Hindlimb muscle (tissue), 1 donor: ENCODE measurements around the gene CEP112. TPM values are rescaled to one million over a fixed set of nuclear protein-coding genes. Genes with fewer than 3 reads are reported as not detected.

Experiments used
- DNase-seq: peaks from one replicate; pipeline ENCODE4 v3.0.0-alpha.2; 2013
- polyA plus RNA-seq: library from polyadenylated mRNA; unstranded; fragments of 120-200 nt; gene quantifications from one replicate; pipeline ENCODE4 v1.2.1, GENCODE V29; 2013; ENCODE audit not compliant: insufficient read length

The CEP112 gene
- polyA plus RNA-seq, 1 donor, result 14.8 TPM

DNA sequence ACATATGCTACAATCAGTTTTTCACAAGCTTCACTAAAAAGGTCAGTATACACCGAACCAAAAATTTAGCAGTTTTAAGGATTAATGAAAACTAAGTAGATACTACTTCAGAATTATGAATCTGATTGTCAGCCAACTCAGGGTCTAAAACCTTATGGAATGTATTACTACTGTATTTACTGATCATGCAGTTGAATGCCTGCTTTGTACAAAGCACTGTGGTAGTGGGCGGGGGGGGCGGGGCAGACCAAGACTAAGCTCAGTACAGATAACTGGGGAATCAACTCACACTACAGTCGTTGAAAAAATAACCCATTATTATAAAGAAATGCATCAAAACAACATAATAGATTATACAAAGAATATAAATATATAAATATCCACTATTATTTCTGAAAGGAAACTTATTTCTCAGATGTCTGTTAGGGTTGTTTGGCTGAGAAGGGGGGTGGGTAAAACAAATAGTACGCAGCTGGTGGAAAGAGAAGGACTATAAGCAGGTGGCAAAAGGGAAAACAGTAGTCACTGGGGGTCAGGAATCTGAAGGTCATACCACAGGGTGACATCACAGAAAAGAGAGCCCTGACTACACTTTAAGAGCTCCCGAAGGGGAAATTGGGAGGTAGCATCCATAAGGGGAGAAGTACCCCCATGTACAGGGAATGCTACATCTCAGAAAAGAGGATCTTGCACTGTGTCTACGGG, 521.1 kb downstream of the CEP112 start:
- no peak for DNase-seq

DNA sequence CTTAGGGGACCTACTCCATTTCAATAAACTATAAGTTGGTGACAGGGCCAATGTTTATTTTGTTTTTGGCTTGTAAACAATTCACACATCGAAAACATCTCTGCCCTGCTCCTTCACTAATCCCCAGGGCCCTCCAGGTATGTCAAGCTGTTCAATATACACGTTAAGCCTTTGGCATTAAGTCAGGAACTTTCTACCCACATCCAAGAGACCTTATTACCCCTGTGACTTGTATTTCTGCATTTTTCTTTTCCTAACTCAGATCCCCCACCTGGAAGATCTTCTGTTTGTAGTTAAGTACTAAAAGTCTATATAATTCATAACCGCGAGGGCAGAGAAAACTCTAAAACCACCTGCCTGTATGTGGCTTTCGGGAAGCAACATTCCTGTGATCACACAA, 523.7 kb downstream of the CEP112 start:
- DNase-seq, result no peak

DNA sequence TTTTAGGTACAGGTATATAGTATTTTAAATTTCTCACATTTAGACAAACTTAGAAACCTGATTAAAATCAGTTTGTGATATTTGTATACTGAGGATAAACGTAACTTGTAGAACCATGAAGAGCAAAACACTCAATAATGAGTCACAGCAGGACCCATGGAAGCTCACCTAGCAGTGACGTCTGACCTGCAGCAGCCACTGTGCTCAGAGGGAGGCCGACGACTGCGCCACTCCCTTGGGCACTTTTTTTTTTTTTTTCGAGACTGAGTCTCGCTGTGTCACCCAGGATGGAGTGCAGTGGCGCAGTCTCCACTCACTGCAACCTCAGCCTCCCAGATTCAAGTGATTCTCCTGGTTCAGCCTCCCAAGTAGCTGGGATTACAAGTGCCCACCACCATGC, 524.3 kb downstream of the CEP112 start:
- DNase-seq, result no peak

DNA sequence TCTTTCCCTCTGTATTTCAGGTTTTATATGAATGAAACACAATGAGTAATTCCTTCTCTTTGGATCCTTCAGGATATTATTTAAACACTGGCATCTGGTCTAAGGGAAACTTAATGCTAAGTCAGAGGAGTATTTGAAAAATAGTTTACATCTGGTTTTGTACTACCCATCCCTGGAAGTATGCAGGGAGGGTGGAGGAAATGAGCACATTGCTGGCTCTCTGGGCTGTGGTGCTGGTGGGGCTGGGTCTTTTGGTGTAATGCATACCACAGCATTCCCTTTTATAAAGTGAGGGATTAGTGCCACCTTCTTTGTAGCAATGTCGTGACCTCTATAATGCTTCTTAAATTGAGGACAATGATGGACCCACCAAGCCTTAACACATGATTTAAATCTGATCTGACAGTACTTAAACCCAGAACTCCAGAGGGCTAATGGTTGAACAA, 525.0 kb downstream of the CEP112 start:
- peak; percentile 40 for DNase-seq

DNA sequence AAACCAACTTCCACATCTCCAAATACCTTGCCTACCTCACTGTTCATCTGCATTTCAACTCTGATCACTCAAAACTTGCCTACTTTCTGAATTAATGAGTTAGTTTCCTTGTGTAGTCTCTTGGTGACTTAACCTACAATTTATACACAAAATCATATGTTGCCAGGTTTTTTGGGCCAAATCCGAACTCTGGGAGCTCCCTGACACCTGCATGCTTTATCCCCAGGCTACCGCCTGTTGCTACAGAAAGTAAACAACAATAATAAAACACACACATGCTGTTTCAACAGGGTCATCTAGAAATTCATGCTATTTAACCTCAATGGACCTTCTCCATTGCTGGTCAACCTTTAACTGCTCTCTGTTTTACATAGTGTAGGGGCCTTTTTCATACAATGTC, 526.0 kb downstream of the CEP112 start:
- DNase-seq, result no peak

DNA sequence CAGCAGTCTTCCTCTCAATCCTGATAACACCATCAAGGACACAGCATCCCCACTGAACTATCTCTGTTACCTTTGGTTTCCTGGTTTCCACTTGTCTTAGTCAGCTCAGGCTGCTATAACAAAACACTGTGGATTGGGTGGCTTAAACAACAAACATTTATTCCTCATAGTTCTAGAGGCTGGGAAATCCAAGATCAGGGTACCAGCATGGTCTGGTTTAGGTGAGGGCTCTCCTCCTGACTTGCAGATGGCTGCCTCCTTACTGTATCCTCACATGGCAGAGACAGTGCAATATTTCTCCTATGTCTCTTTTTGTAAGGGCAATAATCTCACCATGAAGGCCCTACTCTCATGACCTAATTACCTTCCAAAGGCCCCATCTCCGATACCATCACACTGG, 527.2 kb downstream of the CEP112 start:
- DNase-seq, result no peak

DNA sequence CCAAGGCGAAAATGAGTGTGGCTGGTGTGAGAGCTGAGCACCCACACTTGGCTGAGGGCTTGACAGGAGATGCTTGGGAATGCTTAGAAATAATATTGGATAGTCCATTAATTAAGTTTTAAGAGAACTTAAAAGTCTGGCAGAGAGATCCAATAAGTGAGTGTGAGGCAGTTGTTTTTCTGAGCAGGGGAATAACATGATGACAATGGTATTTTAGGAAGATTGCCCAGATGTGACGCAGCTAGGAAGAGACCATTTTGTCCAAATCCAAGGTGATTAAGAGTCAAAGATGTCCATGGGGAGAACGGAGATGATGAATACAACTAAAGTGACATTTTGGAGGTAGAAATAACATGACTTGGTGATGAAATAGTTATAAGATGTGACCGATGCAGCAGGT, 527.7 kb downstream of the CEP112 start:
- no peak for DNase-seq

DNA sequence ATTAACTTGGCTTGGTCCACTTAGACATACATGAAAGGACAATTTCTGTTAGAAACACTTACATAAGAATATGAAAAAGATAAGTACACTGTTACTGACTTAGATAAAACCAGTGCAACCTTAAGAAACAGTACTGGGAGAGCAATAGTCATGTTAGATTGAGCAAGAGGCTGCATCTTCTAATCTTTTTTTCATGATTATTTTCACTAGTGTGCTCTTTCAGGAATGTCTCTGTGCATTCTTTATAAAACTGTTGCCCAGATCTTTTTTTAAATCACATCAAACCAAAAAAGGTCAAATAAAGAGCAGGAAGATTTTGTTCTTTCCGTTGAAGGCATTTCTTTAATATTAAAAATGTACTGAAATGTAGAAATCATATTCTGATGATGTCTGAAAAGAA, 529.7 kb downstream of the CEP112 start:
- no peak for DNase-seq

DNA sequence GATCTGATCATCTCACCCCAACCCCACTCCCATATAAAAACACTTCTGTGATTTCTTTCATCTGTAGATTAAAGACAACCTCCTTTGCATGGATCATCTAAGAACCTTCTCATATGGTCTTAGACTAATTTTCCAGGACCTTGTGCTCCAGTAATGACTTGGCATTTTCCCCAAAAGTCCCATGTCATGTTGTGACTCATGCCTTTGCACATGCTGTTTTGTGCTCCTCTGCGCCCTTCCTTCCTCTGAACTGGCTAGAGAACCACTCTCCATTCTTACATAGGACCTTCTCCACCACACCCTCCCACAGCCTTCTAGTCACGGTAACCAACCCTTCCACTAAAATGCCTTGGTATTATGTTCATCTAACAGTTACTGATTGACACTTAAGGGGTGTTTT, 531.0 kb downstream of the CEP112 start:
- no peak for DNase-seq

DNA sequence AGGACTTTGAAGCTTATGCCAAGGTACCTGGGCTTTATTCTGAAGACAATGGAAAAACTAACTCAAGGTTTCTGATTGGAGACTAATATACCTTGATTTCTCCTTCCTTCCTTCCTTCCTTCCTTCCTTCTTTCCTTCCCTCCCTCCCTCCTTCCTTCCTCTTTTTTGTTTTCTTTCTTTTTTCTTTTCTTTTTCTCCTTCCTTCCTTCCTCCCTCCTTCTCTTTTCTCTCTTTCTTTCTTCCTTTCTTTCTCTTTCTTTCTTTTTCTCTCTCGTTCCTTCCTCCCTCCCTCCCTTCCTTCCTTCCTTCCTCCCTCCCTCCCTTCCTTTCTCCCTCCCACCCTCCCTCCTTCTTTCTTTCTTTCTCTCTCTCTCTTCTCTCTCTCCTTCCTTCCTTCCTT, 531.9 kb downstream of the CEP112 start:
- no peak for DNase-seq

DNA sequence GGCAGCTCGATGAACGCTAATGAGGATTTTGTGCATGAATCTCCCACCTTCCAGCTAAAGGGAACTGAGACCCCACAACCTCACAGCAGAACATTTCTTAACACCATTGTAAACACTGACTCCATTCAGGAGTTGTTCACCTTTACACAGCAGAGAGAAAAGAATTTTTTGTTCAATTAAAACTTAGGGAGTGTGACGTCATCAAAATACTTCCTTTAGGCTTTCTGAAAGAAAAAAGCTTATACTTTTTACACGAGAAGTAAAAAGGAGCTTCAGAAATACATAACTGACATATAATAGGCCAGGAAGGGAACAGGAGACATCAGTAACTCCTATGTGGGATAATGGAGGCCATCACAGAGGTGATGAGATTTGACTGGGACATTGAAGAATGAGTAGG, 532.4 kb downstream of the CEP112 start:
- no peak for DNase-seq

DNA sequence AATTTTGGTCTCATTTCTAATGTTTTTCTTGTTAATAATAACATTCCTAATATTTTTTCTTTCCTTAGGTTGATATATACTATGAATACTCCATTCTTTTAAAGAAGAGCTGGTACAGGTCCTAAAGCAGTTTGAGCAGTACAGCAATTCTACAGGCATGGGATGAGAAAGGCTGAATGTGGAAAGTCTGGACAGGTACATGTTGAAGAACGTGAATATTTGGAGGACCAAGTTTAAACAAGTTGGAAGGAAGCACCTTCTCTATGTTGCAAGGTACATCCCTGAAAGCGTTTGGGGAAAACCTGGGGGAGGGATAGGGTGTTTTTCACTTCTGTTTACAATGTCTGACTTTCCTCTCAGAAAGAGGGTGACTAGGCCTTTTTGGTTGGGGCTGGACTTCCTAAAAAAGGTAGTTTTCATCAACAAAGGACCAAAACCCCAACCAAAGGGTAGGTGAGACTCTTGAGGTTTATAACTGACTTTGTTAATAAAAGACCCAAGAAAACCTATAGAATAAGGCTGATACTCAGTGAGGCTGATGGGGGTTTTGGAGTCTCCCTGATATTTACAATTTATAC, 534.6 kb downstream of the CEP112 start:
- DNase-seq, result no peak

DNA sequence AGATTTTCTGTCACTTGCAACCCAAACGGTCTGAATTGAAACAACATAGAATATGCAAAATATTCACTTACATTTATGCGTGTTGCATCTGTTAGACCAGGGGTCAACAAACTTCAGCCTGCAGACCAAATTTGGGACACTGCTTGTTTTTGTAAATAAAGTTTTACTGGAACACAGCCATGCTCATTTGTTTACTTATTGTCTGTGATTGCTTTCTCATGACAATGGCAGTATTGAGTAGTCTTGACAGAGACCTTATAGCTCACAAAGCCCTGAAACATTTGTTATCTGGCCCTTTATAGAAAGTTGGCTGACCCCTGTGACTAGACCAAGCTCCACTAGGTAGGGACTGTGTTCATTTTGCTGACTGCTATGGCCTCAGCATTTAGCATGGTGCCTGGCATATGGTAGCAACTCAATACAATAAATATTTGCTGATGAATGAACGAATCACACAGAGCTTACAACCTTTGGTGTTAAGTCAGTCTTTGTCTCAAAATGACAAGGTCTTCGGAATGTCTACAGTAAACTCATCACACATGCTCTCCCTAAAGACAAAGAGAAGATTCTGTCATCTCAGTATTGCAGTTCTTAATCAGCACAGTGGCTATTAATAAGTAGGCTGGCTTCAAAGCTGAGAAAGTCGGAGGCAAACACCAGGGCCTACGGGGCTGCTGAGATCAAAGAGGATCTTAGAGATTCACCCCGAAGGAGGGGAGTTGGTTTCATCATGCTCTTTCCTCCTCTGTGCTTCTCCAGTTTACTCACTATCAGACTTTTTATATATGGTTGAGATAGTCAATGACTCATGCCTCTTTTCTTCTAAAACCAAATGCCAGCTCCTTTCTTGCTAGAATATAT, 535.3 kb downstream of the CEP112 start:
- no peak for DNase-seq

DNA sequence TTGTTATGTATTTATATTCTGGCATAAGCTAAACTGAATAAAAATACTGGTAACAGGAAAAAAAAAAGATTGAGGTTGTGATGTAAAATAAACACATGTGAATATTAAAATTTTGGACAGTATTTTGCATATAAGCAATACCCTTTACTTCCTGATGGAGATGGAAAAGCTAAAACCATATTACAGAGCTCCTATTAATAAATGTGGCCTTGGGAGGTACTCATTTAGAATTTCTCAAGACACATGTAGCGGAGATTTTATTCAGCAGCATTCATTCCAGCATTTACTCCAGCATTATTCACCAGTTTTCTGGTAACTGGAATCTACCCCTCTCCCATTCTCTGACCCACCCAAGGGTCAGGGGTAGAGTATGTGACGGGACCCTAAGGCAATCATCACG, 536.2 kb downstream of the CEP112 start:
- DNase-seq, result no peak

DNA sequence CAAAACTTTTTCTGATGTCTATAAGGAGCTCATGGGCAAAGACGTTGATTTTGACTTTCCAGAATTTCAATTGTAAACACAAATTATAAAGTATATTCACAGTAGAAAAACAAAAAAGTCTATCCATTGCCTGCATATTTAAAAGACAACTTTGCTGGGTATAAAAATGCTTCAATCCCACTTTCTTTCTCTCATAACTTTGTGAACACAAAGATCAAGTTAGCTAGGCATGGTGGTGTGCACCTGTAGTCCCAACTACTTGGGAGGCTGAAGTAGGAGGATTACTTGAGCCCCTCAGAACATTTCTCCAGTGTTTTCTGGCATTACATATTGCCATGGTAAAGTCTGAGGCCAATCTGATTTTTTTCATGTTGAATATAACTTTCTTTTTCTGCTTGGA, 547.4 kb downstream of the CEP112 start:
- DNase-seq, result no peak

DNA sequence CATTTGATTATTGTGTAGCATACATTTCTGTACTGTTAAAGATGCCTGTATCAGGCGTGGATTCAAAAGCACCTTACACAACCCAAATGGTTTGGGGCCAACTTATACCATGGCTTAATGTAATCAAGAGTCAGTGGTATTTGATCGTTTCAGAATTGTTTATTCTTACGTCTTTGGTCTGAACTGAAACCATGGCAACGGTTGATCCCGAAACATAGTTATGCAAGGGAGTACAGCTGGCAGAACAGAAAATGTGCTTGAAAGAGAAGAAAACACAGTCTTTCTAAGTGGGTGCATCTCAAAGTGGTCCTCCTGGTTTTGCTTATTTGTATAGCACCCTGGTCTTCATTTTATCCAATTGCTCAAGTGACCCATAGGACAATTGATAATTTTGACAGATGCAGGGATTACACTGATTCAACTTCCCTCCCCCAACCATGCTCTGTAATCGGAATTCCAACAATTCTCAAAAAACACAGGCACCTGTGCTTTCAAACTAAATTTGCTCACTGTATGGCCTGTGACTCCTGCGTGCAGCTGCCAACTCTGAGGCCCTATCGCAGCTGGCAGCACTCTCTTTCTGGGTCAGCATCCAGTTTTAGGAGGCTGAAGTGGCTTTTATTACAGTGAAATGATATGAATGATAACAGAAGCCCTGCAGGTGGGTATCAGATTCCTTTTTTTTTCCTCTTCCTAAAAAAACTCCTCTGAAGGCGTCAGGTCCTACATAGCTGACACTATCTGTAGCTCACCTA, 553.5 kb downstream of the CEP112 start:
- DNase-seq, result peak; percentile 44

DNA sequence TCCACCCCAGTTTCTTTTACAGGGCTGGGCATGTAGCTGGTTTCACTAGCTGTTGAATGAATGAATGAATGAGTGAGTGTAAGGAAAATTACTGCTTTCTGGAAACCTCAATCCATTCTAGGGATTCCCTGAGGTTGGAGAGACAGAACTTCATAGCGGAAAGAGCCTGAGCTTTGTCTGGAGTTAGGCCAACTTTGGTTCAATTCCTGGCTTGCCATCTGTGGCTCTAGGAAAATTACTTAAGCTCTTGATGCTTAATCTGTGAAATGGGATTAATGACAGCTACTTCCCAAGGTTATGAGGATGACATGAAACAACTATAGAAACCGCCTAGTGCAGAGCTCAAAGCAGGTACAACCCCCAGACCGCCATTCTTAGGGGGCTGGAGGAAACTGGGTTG, 554.1 kb downstream of the CEP112 start:
- DNase-seq, result peak; percentile 38

DNA sequence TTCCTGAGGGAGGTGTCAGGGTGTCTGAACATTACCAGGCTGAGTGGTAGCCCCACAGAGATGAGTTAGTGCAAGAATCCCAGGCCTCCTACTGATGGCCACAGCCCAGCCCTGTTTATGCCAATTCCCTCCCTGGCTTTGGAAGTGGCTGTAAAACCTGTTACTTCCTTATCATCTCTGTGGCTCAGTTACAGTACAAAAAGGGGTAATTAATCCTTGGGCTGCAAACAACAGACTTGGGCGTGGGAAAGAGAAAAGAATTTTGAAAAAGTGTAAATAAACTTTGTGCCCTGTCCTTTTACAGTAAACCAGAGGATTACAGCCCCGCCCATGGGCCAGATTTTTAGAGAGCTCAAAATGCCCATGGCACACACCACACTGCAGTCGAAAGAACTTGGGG, 557.4 kb downstream of the CEP112 start:
- no peak for DNase-seq

DNA sequence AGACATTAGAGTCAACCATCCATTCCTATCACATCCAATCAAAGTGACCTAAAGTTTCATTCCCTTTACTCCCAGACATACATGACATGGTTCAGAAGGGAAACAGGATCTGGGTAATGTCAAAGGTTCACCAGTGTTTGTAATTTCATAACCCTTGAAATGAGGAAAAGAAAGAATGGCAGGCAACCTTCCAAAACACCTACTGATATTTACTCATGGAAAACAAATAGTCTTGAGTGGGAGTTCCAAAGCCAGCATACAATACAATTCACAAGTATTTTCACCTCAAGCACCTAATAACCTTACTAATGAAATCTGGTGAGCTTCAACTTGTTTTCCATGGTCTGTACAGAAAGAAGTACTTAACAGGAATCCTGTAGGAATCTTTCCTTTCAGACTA, 557.9 kb downstream of the CEP112 start:
- DNase-seq, result no peak

DNA sequence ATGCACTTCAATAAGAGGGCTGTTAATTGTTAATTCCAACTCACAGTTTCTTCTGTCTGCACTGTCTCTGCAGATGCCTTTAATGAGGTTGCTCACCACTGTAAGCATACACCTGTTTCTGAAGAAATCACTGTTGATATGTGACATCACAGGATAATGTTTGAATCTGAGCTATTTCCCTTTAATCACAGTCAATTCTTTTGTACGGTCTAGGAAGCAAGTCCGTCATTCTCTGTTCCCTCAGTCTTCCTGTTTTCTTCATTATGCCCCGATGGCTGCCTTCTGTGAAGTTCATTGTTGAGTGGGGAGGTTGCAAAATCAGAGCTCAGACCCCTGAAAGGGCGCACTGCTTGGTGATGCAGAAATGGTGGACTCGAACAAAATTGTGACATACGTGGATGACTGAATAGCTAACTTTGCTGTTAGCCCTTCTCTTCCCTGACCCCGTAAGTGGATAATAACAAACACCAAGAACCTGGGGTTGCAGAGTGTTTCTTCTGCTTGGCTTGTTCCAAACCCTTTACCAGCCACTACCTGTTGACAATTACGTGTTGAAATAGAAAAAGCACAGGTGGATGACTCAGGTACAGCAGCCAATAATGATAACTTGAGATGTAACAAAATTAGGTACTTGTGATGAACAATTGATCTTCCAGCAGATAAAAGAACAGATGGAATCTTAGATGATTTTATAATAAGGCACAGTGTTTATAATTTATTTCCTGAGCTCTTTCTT, 558.6 kb downstream of the CEP112 start:
- DNase-seq, result no peak

DNA sequence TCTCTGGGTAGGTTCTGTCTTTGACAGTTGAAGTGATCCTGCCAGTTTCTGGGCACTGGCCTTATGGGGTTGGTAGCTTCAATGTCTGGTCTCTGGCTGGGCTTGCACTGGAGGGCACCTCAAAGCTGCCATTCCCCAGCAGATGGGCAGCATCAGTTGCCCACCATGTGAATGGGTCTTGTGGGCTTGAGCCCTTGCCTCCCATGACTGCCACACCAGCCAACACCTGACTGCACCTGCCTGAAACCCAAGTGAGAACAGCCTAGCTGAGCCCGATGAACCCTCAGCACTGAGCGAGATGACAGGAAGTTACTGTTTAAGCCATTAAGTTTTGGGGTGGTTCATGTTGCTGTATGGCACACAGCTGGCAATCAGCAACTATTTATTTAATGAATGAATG, 561.4 kb downstream of the CEP112 start:
- no peak for DNase-seq

DNA sequence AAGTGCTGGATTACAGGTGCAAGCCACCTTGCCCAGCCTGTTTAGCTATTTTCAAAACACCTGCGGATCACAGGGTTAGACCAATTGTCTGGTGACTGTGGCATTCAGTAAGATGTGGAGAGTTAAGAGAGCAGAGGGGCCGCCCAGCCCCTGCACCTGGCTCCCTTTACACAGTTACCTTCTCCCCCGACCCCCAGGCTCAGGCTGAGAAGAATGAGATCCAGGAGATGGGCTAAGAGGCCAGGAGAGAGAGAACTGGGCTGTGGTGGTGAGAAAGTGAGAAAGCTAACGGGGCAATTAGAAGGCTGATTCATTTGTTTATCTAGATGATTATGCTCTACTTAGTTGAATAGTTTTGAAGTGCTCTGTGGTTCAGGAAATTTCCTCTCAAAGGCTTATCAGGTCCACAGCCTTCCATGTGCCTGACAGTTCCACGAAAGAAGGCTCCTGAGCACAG, 562.7 kb downstream of the CEP112 start:
- no peak for DNase-seq
